T-helper 22 cell (primary cell): ENCODE measurements around the gene MARCOL.

Experiments
- DNase-seq: peaks from one replicate; pipeline ENCODE4 v3.0.0-alpha.2; 2020; ENCODE audit warnings: low read depth

The MARCOL gene, protein sequence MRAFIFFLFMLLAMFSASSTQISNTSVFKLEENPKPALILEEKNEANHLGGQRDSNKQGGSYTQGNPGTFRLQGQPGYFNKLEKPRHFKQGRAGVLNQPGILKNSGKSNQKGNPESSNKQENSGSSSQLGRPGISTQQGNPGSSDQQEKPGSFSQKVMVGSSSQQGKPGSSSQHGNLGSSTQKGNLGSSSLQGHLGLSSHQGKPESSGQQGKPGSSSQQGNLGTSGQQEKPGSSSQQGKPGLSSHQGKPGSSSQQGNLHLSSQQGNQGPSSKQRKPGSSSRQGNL

DNA sequence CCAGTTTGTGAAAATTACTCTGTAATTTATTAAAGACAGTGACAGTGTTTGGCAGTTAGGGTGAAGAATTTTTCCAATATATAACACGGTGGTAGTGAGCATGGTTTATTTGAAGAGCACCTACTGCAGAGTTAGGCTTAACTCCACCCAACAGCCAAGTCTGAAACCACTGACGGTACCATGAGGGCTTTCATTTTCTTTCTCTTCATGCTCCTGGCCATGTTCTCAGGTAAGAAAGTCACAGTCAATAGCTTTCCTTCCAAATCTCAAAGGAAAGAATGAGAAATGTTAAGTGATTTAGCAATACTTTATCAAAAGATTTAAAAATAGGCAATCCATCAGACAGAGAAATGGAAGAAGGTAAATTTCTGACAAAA, at the start of gene MARCOL:
MARCOL (plus strand) TSS at position 108 of the 377 bp plus-strand sequence; CDS start at position 181, 73 bp downstream.
- DNase-seq, result no peak

DNA sequence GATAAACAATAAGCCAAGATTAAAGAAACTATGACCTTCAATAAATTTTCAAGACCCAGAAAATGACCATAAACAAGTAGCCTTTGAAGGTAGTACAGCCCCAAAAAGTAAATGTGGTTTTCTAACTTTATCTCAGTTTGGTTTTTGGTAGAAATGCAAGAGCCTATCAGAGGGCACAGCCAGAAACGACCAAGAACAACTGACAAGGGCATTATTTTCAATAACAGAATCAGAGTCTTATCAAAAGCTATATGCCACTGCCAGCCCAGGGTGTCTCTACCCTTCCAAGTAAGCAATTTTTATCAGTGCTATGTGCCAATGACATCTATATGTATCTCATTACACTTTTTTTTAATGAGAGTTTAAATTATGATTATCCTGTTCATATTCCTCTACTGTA, 47.3 kb upstream of the MARCOL start:
- no peak for DNase-seq

DNA sequence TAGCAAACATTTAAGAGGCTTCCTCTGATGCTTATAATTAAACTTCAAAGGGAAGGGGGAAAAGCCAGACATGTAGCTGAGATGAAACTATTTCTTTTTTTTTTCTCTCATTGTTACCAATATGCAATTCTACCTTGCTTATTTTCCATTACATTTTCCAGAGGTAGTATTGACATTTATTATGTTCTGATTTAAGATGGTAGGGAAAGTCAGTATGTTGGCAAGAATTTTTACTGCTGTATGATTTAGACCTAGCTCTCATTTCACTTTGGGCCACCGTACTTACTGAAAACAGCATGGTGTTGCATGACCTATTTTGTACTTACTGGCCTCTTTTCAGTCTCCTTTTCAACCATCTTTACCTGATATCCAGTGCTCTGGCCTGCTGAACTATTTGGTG, 45.1 kb upstream of the MARCOL start:
- no peak for DNase-seq

DNA sequence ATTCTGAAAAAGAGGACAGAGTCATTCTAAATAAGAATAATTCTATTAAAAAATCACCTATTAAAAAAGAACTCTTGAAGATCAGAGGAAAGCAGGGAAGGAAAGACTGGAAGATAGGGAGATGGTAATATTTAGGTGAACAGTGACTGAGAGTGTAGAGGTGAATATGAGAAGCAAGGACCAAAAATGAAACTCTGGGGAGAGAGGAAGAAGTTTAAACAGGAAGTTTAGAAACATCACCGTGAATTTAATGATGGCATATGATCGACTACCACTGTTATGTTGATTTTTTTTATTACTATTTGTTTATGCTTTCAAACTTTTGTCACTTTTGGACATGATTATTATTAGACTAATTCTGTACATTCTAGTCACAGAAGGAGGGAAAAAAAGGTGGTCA, 37.2 kb upstream of the MARCOL start:
- no peak for DNase-seq

DNA sequence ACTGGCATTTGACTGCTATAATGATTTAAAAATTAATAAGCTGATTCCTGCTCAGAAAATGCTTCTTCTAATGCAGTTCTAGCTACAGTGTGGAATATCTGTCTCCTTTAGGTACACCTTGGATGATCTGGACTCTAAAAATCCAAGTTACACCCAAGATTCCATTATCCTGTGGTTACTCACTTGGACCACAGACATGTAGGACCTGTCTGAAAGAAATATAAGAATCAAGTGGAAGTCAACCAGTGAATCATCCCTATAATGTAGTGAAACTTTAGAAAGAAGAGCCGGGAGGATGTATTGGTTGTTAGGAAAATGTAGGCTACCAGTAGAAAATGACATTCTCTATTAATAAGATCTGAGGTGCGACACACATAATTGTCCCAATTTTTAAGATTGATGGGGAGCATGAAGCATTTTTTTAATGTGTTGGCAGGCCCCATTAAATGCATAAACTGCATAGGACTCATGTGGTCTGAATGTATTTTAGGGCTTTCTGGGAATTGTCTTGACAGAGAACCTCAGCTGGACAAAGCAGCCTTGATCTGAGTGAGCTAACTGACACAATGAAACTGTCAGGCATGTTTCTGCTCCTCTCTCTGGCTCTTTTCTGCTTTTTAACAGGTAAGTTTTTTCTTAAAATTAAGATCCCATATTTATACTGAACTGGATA, 35.7 kb upstream of the MARCOL start, which contains the start of gene SPINK6:
SPINK6 (plus strand) TSS at position 512 of the 673 bp plus-strand sequence; CDS start at position 567, 55 bp downstream.
- no peak for DNase-seq

DNA sequence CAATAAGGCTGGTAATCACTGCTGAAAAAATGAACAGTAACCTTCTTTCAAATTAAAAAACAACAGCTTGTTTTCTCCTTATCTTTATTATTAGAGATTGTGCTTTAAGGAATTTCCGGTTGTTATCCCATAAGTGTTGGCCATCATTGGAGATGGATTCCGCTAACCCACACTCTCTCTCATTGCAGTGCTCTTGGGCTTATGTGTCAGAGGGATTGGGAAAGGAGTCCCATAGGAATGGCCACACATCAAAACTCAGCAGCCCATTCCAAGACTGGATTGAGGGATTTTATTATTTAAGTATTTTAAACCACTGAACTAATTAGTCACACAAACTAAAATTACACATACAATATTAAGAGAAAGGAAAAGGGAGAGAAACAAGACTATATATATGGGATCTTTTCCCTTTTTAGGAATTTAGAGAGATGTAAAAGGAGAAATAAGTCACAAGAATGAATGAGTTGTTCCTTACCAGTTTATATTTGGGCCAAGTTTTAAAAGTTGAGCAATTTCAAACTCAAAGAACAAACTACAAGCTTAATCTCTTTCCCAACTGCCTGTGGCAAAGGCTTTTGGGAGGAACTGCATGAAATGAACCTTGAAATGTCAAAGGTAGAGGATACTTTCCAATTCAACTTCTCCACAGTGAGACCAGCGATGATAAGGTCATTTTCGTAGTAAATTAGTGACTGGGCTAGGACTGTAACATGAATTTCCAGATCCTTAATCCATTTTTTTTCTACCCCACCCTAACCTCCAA, 33.1 kb upstream of the MARCOL start:
- DNase-seq, result no peak

DNA sequence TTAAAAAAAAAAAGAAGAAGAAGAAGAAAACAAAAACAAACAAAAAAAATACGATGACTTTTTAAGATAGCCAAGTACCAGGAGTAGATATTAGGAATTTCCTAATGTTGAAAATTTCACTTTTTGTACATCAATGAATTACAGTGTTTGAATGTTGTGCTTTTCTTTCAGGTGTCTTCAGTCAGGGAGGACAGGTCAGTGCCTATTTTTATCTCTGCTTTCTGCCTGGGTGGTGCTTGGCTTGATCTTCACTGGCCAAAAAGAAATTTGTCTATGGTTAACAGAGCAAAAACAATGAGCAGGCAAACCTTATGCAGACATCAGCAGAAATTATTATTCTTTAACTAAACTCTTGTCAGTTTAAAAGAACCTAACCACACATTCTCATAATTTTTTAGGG, 32.5 kb upstream of the MARCOL start:
- DNase-seq, result no peak

DNA sequence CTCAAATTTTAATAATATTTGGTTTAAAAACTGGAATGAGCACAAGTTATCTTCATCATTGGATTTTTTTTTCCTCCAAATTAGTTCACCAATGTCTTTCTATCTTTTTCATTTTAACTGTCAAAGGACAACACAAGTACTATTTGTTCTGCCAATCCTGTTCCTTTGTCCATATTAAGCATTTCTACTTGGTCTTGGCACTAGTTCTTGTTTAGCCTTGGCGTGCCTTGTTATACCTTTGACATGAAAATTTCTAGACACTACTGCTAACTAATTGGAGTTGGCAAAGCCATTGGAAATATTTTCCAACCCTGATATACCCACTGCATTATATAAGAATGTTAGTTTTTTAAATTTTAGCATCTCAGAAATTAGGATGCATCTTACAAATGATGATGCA, 31.7 kb upstream of the MARCOL start:
- DNase-seq, result no peak

DNA sequence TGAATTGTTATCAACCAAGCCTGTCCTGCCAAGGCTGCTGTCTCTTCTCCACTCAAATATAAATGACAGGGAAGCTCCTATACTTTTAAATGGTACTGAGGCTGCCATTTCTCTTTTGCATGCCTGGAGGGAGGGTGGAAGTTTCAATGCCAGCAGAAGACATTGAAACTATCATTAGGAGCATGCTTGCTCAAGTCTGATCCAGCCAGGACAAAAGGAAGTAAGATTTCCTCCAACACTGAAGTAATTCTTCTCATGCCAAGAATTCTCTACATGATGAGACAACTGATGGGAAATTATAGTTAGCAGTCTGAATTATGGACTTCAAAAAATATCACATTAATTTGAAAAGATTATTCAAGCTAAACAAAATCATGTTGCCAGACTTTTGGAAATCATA, 30.1 kb upstream of the MARCOL start:
- no peak for DNase-seq

DNA sequence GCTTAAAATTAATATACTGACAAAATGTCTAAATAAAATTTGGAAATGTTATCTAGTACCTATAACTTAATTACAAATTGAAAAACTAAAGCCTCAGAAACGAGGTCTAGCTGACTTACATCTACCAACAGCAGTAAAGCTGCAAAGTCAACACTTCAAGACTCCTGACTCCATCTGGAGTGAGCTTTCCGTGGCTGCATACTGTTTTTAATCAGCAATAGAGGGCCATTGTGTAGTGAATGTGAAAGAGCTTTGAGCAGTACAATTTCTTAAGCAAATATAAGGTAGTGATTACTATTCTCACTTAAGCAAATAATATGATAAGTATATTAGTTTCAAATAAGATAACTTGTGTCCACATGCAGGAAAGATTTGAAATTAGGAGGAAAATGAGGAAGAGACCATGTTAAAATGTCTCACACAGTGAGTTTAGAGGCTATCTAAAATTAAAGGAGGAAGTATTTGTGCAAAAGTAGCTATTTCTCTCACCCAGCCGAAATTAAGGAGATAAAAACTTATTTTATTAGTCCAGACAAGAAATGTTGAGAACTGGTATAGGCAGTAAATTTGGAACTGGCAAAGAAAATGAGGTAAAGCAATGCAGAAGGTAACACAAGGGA, 29.1 kb upstream of the MARCOL start:
- DNase-seq, result no peak

DNA sequence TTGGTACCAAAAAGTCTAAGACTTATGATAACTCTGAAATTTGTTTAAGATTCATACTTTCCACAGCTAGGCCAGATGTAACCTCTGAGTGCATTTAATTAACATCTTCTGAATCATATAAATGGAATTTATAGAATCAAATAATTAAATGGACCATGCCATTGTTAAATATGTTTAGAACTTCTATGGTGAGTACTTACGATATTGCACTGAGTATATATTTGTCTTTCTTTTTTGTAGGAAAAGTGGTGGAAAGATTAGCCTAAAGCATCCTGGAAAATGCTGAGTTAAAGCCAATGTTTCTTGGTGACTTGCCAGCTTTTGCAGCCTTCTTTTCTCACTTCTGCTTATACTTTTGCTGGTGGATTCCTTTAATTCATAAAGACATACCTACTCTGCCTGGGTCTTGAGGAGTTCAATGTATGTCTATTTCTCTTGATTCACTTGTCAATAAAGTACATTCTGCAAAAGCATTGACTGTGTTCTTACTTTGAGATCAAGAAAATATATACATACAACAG, 23.6 kb upstream of the MARCOL start:
- DNase-seq, result no peak

DNA sequence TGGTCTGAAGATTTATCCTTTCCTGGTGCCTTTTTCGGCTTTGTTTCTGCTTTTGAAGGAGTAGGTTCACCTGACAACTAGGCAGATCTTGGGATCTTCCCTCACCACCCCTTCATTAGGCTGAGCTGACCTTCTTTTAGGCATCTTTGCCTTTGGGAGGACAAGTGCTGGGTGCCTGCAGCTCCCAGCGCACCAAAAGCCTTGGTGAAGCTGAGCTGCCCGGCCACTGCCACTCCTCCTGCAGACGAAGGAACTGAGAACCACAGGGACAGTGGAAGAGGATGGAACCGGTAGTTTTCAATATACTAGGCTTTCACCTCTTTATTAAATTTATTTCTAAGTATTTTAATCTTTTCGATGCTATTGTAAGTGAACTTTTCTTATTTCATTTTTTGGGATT, 16.8 kb upstream of the MARCOL start:
- DNase-seq, result no peak

DNA sequence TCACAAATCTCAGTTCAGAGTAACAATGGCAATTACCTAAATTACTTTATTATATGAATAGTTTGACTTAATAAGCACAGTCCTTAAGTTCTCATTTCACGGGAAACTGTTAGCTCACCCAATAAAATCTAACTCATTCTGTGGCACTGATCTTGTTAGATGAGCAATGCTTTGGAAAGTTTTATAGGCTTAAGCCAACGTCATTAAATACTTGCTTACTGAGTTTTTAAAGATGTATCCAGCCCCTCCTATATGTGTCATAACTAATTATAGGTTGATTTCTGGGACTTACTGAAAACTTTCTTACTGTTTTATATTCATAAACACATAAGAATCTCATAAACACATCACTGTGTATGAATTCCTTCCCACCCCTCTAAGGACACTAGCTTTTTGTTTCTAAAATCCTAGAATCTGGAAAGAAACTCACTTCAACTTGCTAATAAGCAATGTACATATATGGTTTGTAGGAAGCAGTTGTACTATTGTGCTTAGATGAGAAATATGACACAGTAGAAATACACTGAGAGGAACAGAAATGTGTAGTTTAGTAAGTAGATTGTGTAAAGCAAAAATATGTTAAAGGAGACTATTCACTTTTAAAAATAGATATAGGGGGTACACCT, 14.1 kb upstream of the MARCOL start:
- no peak for DNase-seq

DNA sequence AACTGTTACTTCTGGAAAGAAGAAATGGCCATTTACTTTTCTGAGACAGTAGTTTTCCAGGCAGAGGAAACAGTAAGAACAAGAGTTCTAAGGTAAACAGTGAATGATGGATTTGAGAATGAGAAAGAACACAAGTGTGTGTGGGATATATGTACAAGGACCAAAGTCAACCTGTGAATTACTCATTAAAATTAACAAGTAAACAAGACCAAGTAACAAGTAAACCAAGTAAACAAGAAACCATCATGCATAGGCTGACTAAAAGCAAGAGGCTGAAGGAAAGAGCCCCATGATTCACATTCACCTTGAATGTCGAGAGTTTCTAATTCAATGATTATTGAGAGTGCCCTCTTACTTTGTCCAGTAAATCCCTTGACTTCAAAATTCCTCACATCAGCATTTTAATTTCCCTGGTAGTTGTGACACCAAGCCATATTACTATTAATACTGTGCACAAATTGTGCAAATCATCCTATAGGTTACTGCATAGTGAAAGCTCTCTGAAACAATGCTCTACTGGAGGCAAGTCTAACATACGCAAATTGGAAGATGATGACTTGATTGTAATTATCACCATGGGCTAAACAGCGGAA, 9.8 kb upstream of the MARCOL start:
- DNase-seq, result no peak

DNA sequence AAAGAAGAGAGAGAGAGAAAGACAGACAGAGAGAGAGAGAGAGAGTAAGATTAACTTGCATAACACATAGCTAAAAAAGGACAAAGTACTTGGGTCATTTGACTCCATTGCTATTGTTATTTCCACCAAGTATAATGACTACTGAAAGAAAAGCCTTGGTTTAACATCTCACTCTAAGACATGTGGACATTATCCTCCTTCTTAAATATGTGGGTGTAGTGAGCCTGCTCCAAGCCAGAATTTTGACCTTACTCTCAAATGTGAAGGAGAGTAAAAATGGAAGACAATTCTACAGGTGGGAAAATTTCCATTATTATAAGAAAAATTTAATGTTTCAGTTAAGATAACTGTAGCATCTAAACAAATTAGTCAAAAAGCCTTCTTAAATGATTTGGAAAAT, 8.5 kb upstream of the MARCOL start:
- no peak for DNase-seq

DNA sequence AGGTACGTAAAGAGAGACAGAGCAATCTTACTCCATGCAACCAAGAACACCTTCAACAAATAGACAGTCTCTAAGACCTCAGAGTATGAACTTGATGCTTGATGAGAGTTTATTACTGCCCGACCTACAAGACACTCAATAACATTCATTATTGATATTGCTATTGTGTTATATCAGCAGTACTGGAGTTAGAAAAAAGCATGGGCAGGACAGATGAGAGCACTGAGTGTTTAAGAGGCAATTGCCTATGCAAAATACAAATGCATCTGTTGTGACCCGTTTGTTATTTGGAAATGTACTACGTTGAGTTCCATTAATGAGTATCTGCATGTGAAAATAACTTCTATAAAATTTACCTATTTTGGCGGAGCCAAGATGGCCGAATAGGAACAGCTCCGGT, 8.1 kb upstream of the MARCOL start:
- no peak for DNase-seq

DNA sequence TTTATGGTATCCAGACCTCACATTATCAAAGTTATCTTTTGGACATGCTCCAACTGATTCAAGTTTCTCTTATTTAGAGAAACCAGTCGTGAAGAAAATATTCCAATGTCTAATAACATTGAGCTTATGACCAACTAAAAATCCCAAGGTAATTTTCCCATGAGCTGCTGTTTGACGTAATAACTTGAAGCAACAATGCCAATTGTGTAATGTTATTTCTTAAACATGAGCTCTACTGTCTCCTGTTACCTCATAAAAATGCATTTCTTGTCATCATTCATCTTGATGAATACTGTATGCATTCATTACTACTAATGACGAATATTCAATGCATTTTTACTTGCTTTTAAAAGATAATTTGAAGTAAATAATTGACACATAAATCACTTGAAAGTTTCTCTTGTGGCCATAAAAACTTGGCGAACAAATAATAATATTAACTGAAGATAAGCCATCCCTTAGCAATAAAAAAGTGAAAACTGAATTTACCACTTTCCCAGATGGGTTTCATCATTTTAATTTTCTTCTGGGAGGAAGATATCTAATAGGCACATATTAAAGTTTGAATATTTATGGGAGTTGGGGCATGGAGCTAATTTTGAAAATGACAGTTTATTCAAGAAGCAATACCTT, 424 bp upstream of the MARCOL start:
- DNase-seq, result no peak

DNA sequence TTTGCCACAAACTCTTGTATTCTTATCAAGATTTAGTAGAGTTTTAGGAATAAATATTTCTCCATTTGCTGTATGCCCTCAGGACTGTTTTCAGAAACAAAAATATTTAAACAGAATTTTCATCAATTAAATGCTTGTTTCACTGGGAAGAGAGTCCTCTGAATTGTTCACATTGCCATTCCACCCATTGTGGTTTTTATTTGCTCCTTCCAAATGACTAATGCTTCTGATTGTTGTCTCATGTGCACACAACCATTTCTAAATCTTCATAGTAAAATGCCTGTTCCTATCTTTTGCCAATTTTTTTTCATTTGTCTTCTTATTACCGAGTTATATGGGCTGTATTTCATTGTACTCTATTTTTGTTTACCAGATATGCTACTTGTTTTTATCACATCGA, 10.6 kb downstream of the MARCOL start:
- no peak for DNase-seq

DNA sequence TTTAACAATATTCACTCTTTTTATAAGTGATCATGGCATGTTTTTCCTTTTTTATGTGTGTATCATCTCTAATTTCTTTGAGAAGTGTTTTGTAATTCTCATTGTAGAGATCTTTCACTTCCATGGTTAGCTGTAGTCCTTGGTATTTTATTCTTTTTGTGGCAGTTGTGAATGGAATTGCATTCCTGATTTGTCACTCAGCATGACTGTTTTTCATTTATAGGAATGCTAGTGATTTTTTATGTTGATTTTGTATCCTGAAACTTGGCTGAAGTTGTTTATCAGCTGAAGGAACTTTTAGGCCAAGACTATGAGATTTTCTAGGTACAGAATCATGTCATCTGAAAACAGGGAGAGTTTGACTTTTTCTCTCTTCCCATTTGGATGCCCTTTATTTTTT, 17.1 kb downstream of the MARCOL start:
- no peak for DNase-seq

DNA sequence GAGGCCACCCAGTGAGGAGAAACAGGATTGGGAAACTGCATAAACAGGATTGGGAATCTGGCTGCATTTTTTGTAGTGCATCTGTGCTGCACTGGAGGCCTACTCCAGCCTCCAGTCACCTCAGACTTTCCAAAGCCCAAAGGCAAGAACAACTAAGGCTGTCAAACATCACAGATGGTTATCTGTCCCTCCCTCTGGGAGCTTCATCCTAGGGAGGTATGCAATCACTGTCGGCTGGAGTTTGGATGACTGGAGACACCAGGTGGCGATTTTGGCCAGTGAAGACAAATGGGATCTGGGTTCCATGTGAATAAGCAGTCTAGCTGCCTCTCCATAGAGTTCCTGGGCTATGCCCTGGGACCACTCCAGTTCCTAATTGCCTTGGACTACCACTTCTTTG, 21.0 kb downstream of the MARCOL start:
- no peak for DNase-seq

DNA sequence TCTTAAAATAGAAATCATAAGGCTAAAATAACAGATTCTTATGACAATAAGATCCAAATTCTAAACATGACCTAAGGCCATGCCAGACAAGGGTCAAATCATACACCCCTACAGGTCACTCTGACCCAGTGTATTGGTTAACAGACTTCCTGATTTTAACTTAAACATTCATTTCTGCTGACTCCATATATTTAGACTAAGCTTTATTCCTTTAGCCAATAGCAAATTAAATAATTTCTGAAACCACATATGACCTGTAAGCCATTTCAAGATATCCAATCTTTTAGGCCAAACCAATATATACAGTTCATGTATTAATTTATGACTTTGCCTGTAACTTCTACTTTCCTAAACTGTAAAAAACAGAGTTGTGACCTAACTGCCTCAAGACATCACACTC, 22.9 kb downstream of the MARCOL start:
- DNase-seq, result no peak
